Endothelial cell of umbilical vein (primary cell): Measurements from ENCODE around the gene RPL3.

Source experiments
- CTCF ChIP-seq, 2 donors: IDR thresholded peaks; 1 replicate in 1 of 2; 2 replicates in 1 of 2; pipeline ENCODE4 v1.5.1; 2011; ENCODE audit warnings: low read length in 2 of 2, mild to moderate bottlenecking in 2 of 2, moderate library complexity in 2 of 2, control low read depth in 1 of 2, inconsistent platforms in 1 of 2, low read depth in 1 of 2; ENCODE audit not compliant: insufficient read depth in 1 of 2; ENCODE audit errors: extremely low read depth in 1 of 2
- EZH2 ChIP-seq: IDR thresholded peaks from 2 replicates; pipeline ENCODE4 v1.6.1; 2012; ENCODE audit warnings: borderline replicate concordance, low read depth, mild to moderate bottlenecking, moderate library complexity, low read length, inconsistent platforms; ENCODE audit not compliant: severe bottlenecking
- GATA2 ChIP-seq: IDR thresholded peaks from 2 replicates; pipeline ENCODE4 v1.7.0; 2011; ENCODE audit warnings: low read depth, mild to moderate bottlenecking, moderate library complexity, mixed read lengths, low read length; ENCODE audit not compliant: insufficient read length, insufficient read depth
- MAX ChIP-seq: IDR thresholded peaks from 2 replicates; pipeline ENCODE4 v1.6.1; 2011; ENCODE audit not compliant: insufficient read depth, insufficient read length
- POLR2A ChIP-seq: IDR thresholded peaks from 2 replicates; pipeline ENCODE4 v1.6.1; 2012; ENCODE audit warnings: low read depth, mild to moderate bottlenecking, control low read depth, low read length
- POLR2AphosphoS5 ChIP-seq: IDR thresholded peaks from 2 replicates; pipeline ENCODE4 v1.6.1; 2012; ENCODE audit warnings: low read depth, mild to moderate bottlenecking, control low read depth, low read length, moderate library complexity; ENCODE audit not compliant: insufficient read depth

GRCh38 chr22:39284142-39284980, 35.1 kb downstream of the RPL3 start:
- TF ChIP-seq CTCF (IDR thresholded peaks at IDR 0.05; ENCODE audit: extremely low read depth in 1 of 2, insufficient read depth in 1 of 2, low read depth in 1 of 2, low read length in 2 of 2) (no peak), POLR2A (no peak), GATA2 (no peak), POLR2AphosphoS5 (no peak), EZH2 (no peak), MAX (peak; percentile 51)
